HepG2 (cell line): Measurements from ENCODE around the gene CMIP. TPM values are rescaled to one million over a fixed set of nuclear protein-coding genes. Genes with fewer than 3 reads are reported as not detected.

Source experiments
- AKAP8 ChIP-seq: sonication (generic); formaldehyde crosslinking; IDR thresholded peaks from 2 replicates; pipeline ENCODE4 v1.5.1; 2020; ENCODE audit warnings: mild to moderate bottlenecking, missing genetic modification reagents
- CBX5 ChIP-seq: sonication (generic); formaldehyde crosslinking; IDR thresholded peaks from 2 replicates; pipeline ENCODE4 v1.4.0; 2020; ENCODE audit warnings: missing genetic modification reagents, borderline replicate concordance
- DR1 ChIP-seq: sonication (generic); formaldehyde crosslinking; IDR thresholded peaks from 2 replicates; pipeline ENCODE4 v1.8.0; 2021; ENCODE audit warnings: mild to moderate bottlenecking, missing genetic modification reagents, inconsistent platforms
- FOSL2 ChIP-seq: sonication (generic); formaldehyde crosslinking; IDR thresholded peaks from 2 replicates; pipeline ENCODE4 v1.4.0; 2020; ENCODE audit warnings: missing genetic modification reagents
- KLF11 ChIP-seq: IDR thresholded peaks from 2 replicates; pipeline ENCODE4 v1.6.1; 2016; ENCODE audit warnings: missing compliant biosample characterization
- KLF15 ChIP-seq: sonication (generic); formaldehyde crosslinking; IDR thresholded peaks from 2 replicates; pipeline ENCODE4 v1.8.1; 2023; ENCODE audit warnings: borderline replicate concordance, mild to moderate bottlenecking, inconsistent platforms, missing genetic modification reagents, mixed read lengths
- MBNL3 ChIP-seq: fragments of 250-450 bp; sonication (Bioruptor Pico); conservative IDR thresholded peaks from 2 replicates; pipeline ENCODE4 v1.8.0; 2022; ENCODE audit warnings: mild to moderate bottlenecking, inconsistent platforms
- NFIC ChIP-seq: IDR thresholded peaks from 2 replicates; pipeline ENCODE4 v1.6.1; 2012; ENCODE audit warnings: mild to moderate bottlenecking, low read length, inconsistent platforms
- SKI ChIP-seq: fragments of 450-650 bp; IDR thresholded peaks from one replicate; pipeline ENCODE4 v1.6.1; 2018; ENCODE audit warnings: mild to moderate bottlenecking; ENCODE audit not compliant: partially characterized antibody
- SMARCE1 ChIP-seq: fragments of 450-650 bp; IDR thresholded peaks from 2 replicates; pipeline ENCODE4 v1.6.1; 2017; ENCODE audit warnings: borderline replicate concordance
- SNRNP70 ChIP-seq: fragments of 200-400 bp; formaldehyde crosslinking; IDR thresholded peaks from 2 replicates; pipeline ENCODE4 v1.6.1; 2017; ENCODE audit warnings: mild to moderate bottlenecking, low read depth, low read length, moderate library complexity
- SRSF1 ChIP-seq: fragments of 200-400 bp; formaldehyde crosslinking; optimal IDR thresholded peaks from 2 replicates; pipeline ENCODE3; 2017; ENCODE audit warnings: mild to moderate bottlenecking, low read depth, low read length, moderate library complexity
- TBL1XR1 ChIP-seq: fragments of 150-350 bp; IDR thresholded peaks from 2 replicates; pipeline ENCODE4 v1.6.1; 2014; ENCODE audit warnings: borderline replicate concordance, low read length; ENCODE audit not compliant: partially characterized antibody
- U2AF1 ChIP-seq: fragments of 200-400 bp; formaldehyde crosslinking; optimal IDR thresholded peaks from 2 replicates; pipeline ENCODE3; 2017; ENCODE audit warnings: mild to moderate bottlenecking, low read depth, low read length
- ZFP90 ChIP-seq: sonication (generic); formaldehyde crosslinking; IDR thresholded peaks from 2 replicates; pipeline ENCODE4 v1.8.0; 2022; ENCODE audit warnings: missing genetic modification reagents, mild to moderate bottlenecking, inconsistent platforms, borderline replicate concordance
- ZNF20 ChIP-seq: sonication (generic); formaldehyde crosslinking; IDR thresholded peaks from 2 replicates; pipeline ENCODE4 v1.4.0; 2020; ENCODE audit warnings: mild to moderate bottlenecking, moderate library complexity, missing genetic modification reagents
- ZNF207 ChIP-seq: fragments of 450-650 bp; IDR thresholded peaks from 2 replicates; pipeline ENCODE4 v1.6.1; 2016; ENCODE audit warnings: antibody characterized with exemption, borderline replicate concordance
- ZNF3 ChIP-seq: IDR thresholded peaks from 2 replicates; pipeline ENCODE4 v1.7.0; 2017; ENCODE audit warnings: inconsistent platforms
- ZNF652 ChIP-seq: IDR thresholded peaks from 2 replicates; pipeline ENCODE4 v1.6.1; 2016; ENCODE audit warnings: low read depth, borderline replicate concordance
- polyA plus RNA-seq, 8 experiments: library from polyadenylated mRNA; depleted of rRNA in 3 of 8; stranded (reverse) in 7 of 8; unstranded in 1 of 8; fragments of >200 nt; fragmentation: Illumina TruSeq in 4 of 8; extraction: Trizol in 4 of 8; gene quantifications; 2 replicates each; pipeline versions ENCODE4 v1.2.1 to v1.2.3, GENCODE V29; 2011 to 2016; ENCODE audit warnings: low read depth in 4 of 8, missing spikeins in 1 of 8, mixed read lengths in 1 of 8; ENCODE audit not compliant: insufficient read depth in 1 of 8
- total RNA-seq, 5 experiments: library from RNA; depleted of rRNA; stranded (reverse); fragments of >200 nt; fragmentation: Illumina TruSeq; extraction: Trizol; gene quantifications; 2 replicates each; pipeline ENCODE4 v1.2.3, GENCODE V29; 2016; ENCODE audit warnings: low read depth in 1 of 5
- TF ChIP-seq, protein P1 (sequence below): sonication (generic); formaldehyde crosslinking; IDR thresholded peaks from 2 replicates; pipeline ENCODE4 v1.4.0; 2020; ENCODE audit warnings: low read depth, mild to moderate bottlenecking, missing genetic modification reagents
- TF ChIP-seq, protein P2 (sequence below): sonication (generic); formaldehyde crosslinking; IDR thresholded peaks from 2 replicates; pipeline ENCODE4 v1.8.0; 2022; ENCODE audit warnings: mild to moderate bottlenecking, missing genetic modification reagents, borderline replicate concordance
- TF ChIP-seq, protein P3 (sequence below): sonication (generic); formaldehyde crosslinking; IDR thresholded peaks from 2 replicates; pipeline ENCODE4 v1.5.0; 2020; ENCODE audit warnings: mild to moderate bottlenecking, missing genetic modification reagents, borderline replicate concordance
- TF ChIP-seq, protein P4 (sequence below): IDR thresholded peaks from 2 replicates; pipeline ENCODE4 v1.6.1; 2016; ENCODE audit warnings: missing biosample characterization, missing genetic modification reagents, low read depth
- TF ChIP-seq, protein P5 (sequence below): sonication (generic); formaldehyde crosslinking; conservative IDR thresholded peaks from 2 replicates; pipeline ENCODE4 v1.5.0; 2020; ENCODE audit warnings: missing genetic modification reagents
- TF ChIP-seq, protein P6 (sequence below): IDR thresholded peaks from 2 replicates; pipeline ENCODE4 v1.6.1; 2016; ENCODE audit warnings: mild to moderate bottlenecking, missing biosample characterization, missing genetic modification reagents

Gene CMIP
- total and polyA plus RNA-seq, 2 of the 13 experiments (the other 11 are each of a cell fraction or from before 2014, with no cell fraction given), result 10.9 to 18.1 TPM

DNA sequence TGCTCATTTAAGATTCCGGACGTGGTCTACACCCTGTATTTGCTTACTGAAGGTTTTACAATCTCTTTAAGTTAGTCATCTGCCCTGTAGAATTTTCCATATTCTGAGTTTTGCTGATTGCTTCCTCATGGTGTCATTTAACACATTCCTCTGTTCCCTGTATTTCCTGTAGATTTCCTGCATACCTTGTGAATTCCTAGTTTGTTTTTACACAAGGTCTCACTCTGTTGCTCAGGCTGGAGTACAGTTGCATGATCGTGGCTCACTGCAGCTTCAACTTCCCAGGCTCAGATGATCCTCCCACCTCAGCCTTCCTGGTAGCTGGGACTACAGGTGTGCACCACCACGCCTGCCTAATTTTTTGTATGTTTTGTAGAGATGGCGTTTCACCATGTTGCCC is 66.8 kb downstream of the CMIP start (continued):
- TF ChIP-seq, protein P1, sequence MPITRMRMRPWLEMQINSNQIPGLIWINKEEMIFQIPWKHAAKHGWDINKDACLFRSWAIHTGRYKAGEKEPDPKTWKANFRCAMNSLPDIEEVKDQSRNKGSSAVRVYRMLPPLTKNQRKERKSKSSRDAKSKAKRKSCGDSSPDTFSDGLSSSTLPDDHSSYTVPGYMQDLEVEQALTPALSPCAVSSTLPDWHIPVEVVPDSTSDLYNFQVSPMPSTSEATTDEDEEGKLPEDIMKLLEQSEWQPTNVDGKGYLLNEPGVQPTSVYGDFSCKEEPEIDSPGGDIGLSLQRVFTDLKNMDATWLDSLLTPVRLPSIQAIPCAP (CRISPR knock-in tag), result no peak
- TF ChIP-seq, protein P2, sequence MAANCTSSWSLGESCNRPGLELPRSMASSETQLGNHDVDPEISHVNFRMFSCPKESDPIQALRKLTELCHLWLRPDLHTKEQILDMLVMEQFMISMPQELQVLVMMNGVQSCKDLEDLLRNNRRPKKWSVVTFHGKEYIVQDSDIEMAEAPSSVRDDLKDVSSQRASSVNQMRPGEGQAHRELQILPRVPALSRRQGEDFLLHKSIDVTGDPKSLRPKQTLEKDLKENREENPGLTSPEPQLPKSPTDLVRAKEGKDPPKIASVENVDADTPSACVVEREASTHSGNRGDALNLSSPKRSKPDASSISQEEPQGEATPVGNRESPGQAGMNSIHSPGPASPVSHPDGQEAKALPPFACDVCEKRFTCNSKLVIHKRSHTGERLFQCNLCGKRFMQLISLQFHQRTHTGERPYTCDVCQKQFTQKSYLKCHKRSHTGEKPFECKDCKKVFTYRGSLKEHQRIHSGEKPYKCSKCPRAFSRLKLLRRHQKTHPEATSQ, result no peak
- TF ChIP-seq KLF15 (CRISPR knock-in tag), result no peak
- no peak for TF ChIP-seq SNRNP70
- no peak for TF ChIP-seq ZNF207
- no peak for TF ChIP-seq DR1
- TF ChIP-seq ZFP90 (CRISPR knock-in tag), result no peak
- no peak for TF ChIP-seq AKAP8
- 0 out of 2 replicates have a peak, but pooled peaks have one; percentile 65 for TF ChIP-seq CBX5
- TF ChIP-seq, protein P3, sequence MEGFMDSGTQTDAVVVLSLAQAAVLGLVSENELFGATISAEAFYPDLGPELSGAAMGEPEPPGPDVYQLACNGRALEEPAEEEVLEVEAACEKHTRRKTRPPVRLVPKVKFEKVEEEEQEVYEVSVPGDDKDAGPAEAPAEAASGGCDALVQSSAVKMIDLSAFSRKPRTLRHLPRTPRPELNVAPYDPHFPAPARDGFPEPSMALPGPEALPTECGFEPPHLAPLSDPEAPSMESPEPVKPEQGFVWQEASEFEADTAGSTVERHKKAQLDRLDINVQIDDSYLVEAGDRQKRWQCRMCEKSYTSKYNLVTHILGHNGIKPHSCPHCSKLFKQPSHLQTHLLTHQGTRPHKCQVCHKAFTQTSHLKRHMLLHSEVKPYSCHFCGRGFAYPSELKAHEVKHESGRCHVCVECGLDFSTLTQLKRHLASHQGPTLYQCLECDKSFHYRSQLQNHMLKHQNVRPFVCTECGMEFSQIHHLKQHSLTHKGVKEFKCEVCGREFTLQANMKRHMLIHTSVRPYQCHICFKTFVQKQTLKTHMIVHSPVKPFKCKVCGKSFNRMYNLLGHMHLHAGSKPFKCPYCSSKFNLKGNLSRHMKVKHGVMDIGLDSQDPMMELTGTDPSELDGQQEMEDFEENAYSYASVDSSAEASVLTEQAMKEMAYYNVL (CRISPR knock-in tag), result no peak
- TF ChIP-seq TBL1XR1, result peak; percentile 37
- no peak for TF ChIP-seq U2AF1
- no peak for TF ChIP-seq MBNL3 (CRISPR knock-in tag)
- TF ChIP-seq KLF11, result no peak
- no peak for TF ChIP-seq SKI
- TF ChIP-seq ZNF20 (CRISPR knock-in tag), result no peak
- peak; percentile 68 for TF ChIP-seq FOSL2 (CRISPR knock-in tag)
- no peak for TF ChIP-seq SMARCE1
- no peak for TF ChIP-seq NFIC
- no peak for TF ChIP-seq SRSF1
- no peak for TF ChIP-seq ZNF652 (CRISPR knock-in tag)
- TF ChIP-seq, protein P4, sequence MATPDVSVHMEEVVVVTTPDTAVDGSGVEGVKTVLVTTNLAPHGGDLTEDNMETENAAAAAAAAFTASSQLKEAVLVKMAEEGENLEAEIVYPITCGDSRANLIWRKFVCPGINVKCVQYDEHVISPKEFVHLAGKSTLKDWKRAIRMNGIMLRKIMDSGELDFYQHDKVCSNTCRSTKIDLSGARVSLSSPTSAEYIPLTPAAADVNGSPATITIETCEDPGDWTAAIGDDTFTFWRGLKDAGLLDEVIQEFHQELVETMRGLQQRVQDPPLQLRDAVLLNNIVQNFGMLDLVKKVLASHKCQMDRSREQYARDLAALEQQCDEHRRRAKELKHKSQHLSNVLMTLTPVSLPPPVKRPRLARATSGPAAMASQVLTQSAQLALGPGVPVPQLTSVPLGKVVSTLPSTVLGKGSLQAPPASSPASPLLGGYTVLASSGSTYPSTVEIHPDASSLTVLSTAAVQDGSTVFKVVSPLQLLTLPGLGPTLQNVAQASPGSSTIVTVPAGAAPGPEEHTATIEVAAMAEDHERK (CRISPR knock-in tag), result no peak
- TF ChIP-seq ZNF3, result no peak
- TF ChIP-seq, protein P5, sequence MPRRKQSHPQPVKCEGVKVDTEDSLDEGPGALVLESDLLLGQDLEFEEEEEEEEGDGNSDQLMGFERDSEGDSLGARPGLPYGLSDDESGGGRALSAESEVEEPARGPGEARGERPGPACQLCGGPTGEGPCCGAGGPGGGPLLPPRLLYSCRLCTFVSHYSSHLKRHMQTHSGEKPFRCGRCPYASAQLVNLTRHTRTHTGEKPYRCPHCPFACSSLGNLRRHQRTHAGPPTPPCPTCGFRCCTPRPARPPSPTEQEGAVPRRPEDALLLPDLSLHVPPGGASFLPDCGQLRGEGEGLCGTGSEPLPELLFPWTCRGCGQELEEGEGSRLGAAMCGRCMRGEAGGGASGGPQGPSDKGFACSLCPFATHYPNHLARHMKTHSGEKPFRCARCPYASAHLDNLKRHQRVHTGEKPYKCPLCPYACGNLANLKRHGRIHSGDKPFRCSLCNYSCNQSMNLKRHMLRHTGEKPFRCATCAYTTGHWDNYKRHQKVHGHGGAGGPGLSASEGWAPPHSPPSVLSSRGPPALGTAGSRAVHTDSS (CRISPR knock-in tag), result no peak
- TF ChIP-seq, protein P6, sequence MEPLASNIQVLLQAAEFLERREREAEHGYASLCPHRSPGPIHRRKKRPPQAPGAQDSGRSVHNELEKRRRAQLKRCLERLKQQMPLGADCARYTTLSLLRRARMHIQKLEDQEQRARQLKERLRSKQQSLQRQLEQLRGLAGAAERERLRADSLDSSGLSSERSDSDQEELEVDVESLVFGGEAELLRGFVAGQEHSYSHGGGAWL (CRISPR knock-in tag), result no peak
